Upper lobe of left lung (tissue), 4 donors: Measurements from ENCODE around the gene PCCA.

Experiments used
- CTCF ChIP-seq, 6 experiments: fragments of 450-650 bp in 4 of 6; fragments of 200-600 bp in 2 of 6; sonication (generic) in 2 of 6; IDR thresholded peaks; one replicate each; pipeline ENCODE4 v1.5.1; 2016 to 2019; ENCODE audit warnings: antibody characterized with exemption in 6 of 6
- EP300 ChIP-seq, 4 donors: sonication (generic); formaldehyde crosslinking; IDR thresholded peaks; one replicate each; pipeline ENCODE4 v1.5.1; 2017; ENCODE audit warnings: antibody characterized with exemption in 4 of 4, control low read depth in 2 of 4
- POLR2A ChIP-seq, 4 donors: fragments of 450-650 bp; IDR thresholded peaks; one replicate each; pipeline ENCODE4 v1.5.1; 2016 to 2017; ENCODE audit warnings: antibody characterized with exemption in 4 of 4, mild to moderate bottlenecking in 2 of 4

GRCh38 chr13:100291624-100292023 is 202.7 kb downstream of the PCCA start:
- TF ChIP-seq CTCF (IDR thresholded peaks at IDR 0.05) = no peak
- no peak for TF ChIP-seq POLR2A (IDR thresholded peaks at IDR 0.05)
- TF ChIP-seq EP300 (IDR thresholded peaks at IDR 0.05) = no peak
